ENCODE measurements around the gene NLRP8.
"Not testable (repeated sequence)": the region's sequence is repeated elsewhere in the genome, so short reads cannot be mapped to it uniquely, and the experiment has no call there.

Gene NLRP8

GRCh38 chr19:55980415-55980814, 32.8 kb downstream of the NLRP8 start:
- no peak for DNase-seq

GRCh38 chr19:55985254-55985653, 37.6 kb downstream of the NLRP8 start:
- no peak for DNase-seq

GRCh38 chr19:55986487-55986886, 38.9 kb downstream of the NLRP8 start, which contains the start of gene NLRP5:
NLRP5 (plus strand) TSS chr19:55986775.
- no peak for DNase-seq

- DNase-seq, result no peak
Observed at GRCh38 chr19:55990831-55991230, 43.2 kb downstream of the NLRP8 start.

- no peak for DNase-seq
Observed at GRCh38 chr19:55993492-55993891, 45.9 kb downstream of the NLRP8 start.

- DNase-seq, result no peak
Observed at GRCh38 chr19:56014765-56015164, 67.1 kb downstream of the NLRP8 start.

GRCh38 chr19:56015756-56016155, 68.1 kb downstream of the NLRP8 start:
- no peak for DNase-seq

- DNase-seq, result not testable (repeated sequence)
Observed at GRCh38 chr19:56019325-56019724, 71.7 kb downstream of the NLRP8 start.

- not testable (repeated sequence) for DNase-seq
Observed at GRCh38 chr19:56020355-56020975, 72.8 kb downstream of the NLRP8 start.

- no peak for DNase-seq
Observed at GRCh38 chr19:56026769-56027168, 79.1 kb downstream of the NLRP8 start.
